HEK293 (cell line): ENCODE results near the gene CDH23.

Experiments used
- PATZ1 ChIP-seq: fragments of 450-650 bp; formaldehyde crosslinking; IDR thresholded peaks from 2 replicates; pipeline ENCODE4 v1.5.1; 2016; ENCODE audit warnings: missing biosample characterization, missing genetic modification characterization
- ZBTB48 ChIP-seq: fragments of 450-650 bp; formaldehyde crosslinking; IDR thresholded peaks from 2 replicates; pipeline ENCODE4 v1.5.1; 2016; ENCODE audit warnings: missing biosample characterization, missing genetic modification characterization
- ZNF2 ChIP-seq: fragments of 450-650 bp; formaldehyde crosslinking; IDR thresholded peaks from 2 replicates; pipeline ENCODE4 v1.5.1; 2016; ENCODE audit warnings: missing biosample characterization, missing genetic modification characterization
- ZNF398 ChIP-seq: fragments of 450-650 bp; formaldehyde crosslinking; IDR thresholded peaks from 2 replicates; pipeline ENCODE4 v1.5.1; 2017; ENCODE audit warnings: missing biosample characterization, missing genetic modification characterization
- ZSCAN18 ChIP-seq: fragments of 450-650 bp; formaldehyde crosslinking; IDR thresholded peaks from 2 replicates; pipeline ENCODE4 v1.5.1; 2016; ENCODE audit warnings: missing biosample characterization, missing genetic modification characterization

GRCh38 chr10:71842856-71843686 is 446.4 kb downstream of the CDH23 start:
- TF ChIP-seq ZSCAN18 (no peak), ZBTB48 (tag by site-specific recombination) (no peak), ZNF2 (tag by site-specific recombination) (no peak), PATZ1 (tag by site-specific recombination) (no peak), ZNF398 (no peak)
